ENCODE results near the gene DENND1A. TPM values are rescaled to one million over a fixed set of nuclear protein-coding genes. Genes with fewer than 3 reads are reported as not detected.

The DENND1A gene
- total and polyA plus RNA-seq, 2 of the 13 experiments (the other 11 are each of a cell fraction or from before 2014, with no cell fraction given) = 14.8 to 30.1 TPM

DNA sequence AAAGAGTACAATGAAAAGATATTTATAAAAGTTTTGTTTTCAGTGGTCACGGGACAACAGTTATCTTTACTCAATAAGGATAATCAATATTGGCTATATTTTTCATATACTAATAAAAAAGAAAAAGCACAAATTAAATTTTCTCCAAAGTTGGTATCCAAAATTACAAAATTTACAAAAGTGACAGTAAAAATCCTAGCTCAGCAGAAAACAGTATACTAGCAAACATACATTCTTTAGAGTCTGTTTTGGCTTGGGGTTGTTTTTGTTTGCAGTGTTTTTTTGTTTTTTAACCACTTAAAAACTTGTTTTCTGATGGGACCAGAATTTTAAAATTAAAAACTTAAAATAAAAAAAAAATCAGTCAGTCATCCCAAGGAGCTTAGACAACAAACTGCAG, 183.2 kb downstream of the DENND1A start:
- ChIA-PET CTCF (ENCODE audit: low intra/inter-chr PET ratio, low total read pairs) (no interaction called here), POLR2A (no interaction called here)
- 94% methylated on average over 1 of the region's 1 CpG for WGBS (ENCODE audit: low lambda C conversion rate)
- Histone ChIP-seq H3K4me2 (ENCODE audit: low read depth, low read length) (no peak overlapping the region), H2AFZ (ENCODE audit: low read length) (no peak overlapping the region), H3K9ac (ENCODE audit: insufficient read depth, low read depth, low read length) (no peak overlapping the region), H3K79me2 (ENCODE audit: insufficient read depth, low read length) (no peaks in the 10 kb centered on the region), H4K20me1 (ENCODE audit: insufficient read depth, low read length) (no peaks in the 10 kb centered on the region), H3K27me3 (ENCODE audit: control insufficient read depth in 1 of 2, insufficient read depth in 2 of 2, low read length in 2 of 2) (no peaks in the 10 kb centered on the region), H3K36me3 (replicated peaks in 1 of 2; ENCODE audit: control insufficient read depth in 1 of 2, insufficient read depth in 2 of 2, low read length in 2 of 2) (peaks cover 4 to 9% of the 10 kb centered on the region in 2 experiments; a peak in 3 of 5 replicates), H3K4me3 (replicated peaks in 1 of 3; ENCODE audit: insufficient read depth in 1 of 3, low read depth in 2 of 3, low read length in 3 of 3) (no peak overlapping the region), H3K9me3 (ENCODE audit: low read length) (no peaks in the 10 kb centered on the region), H3K27ac (ENCODE audit: extremely low read length, insufficient read depth, low read length) (no peak overlapping the region), H3K4me1 (ENCODE audit: insufficient read depth, low read length) (peaks cover 21% of the 10 kb centered on the region)
- DNase-seq (ENCODE audit: low spot score) (no peak), ATAC-seq (no peak), FAIRE-seq (no peak)
- in situ Hi-C loops (cut with HindIII; ENCODE audit: extremely low pct_ligation_motif_present, low pct_unique_long_range_greater_than_20kb) (no loop called here), intact Hi-C loops (cut with micrococcal nuclease; ENCODE audit: unreplicated experiment) (loop anchor here (10.0 kb wide), 1 partner anchor 178 kb away; no protein-coding TSS in a partner anchor)
- no TSS peak for BruUV-seq (replicated peaks)
- no peak for TF ChIP-seq ZNF18 (CRISPR knock-in tag; IDR thresholded peaks at IDR 0.05; ENCODE audit: insufficient replicate concordance)
- no peak for TF ChIP-seq ZNF44 (CRISPR knock-in tag; IDR thresholded peaks at IDR 0.05)
- TF ChIP-seq, protein P1, sequence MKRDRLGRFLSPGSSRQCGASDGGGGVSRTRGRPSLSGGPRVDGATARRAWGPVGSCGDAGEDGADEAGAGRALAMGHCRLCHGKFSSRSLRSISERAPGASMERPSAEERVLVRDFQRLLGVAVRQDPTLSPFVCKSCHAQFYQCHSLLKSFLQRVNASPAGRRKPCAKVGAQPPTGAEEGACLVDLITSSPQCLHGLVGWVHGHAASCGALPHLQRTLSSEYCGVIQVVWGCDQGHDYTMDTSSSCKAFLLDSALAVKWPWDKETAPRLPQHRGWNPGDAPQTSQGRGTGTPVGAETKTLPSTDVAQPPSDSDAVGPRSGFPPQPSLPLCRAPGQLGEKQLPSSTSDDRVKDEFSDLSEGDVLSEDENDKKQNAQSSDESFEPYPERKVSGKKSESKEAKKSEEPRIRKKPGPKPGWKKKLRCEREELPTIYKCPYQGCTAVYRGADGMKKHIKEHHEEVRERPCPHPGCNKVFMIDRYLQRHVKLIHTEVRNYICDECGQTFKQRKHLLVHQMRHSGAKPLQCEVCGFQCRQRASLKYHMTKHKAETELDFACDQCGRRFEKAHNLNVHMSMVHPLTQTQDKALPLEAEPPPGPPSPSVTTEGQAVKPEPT (CRISPR knock-in tag; IDR thresholded peaks at IDR 0.05; ENCODE audit: low read depth) = no peak
- no peak for TF ChIP-seq GATAD2A (CRISPR knock-in tag; IDR thresholded peaks at IDR 0.05)
- no peak for TF ChIP-seq ZNF891 (CRISPR knock-in tag; IDR thresholded peaks at IDR 0.05)
- no peak for TF ChIP-seq PHF20 (CRISPR knock-in tag; IDR thresholded peaks at IDR 0.05)
- no peak for TF ChIP-seq ZNF629 (CRISPR knock-in tag; conservative IDR thresholded peaks at IDR 0.05)
- no peak for TF ChIP-seq SMARCC2 (IDR thresholded peaks at IDR 0.05)
- TF ChIP-seq ZNF441 (CRISPR knock-in tag; IDR thresholded peaks at IDR 0.05; ENCODE audit: borderline replicate concordance) = no peak
- TF ChIP-seq ZNF550 (CRISPR knock-in tag; IDR thresholded peaks at IDR 0.05; ENCODE audit: borderline replicate concordance) = no peak
- no peak for TF ChIP-seq TERF1 (CRISPR knock-in tag; IDR thresholded peaks at IDR 0.05)
- TF ChIP-seq MAFF (IDR thresholded peaks at IDR 0.05; ENCODE audit: low read depth, low read length) = peak; percentile 76
- no peak for TF ChIP-seq KLF16 (CRISPR knock-in tag; IDR thresholded peaks at IDR 0.05)
- TF ChIP-seq MAFK (conservative IDR thresholded peaks at IDR 0.05 in 1 of 2, IDR thresholded peaks at IDR 0.05 in 1 of 2; ENCODE audit: low read length in 2 of 2) = peak; percentile 66 to 86
